Measurements from ENCODE around the gene KRT23. TPM values are rescaled to one million over a fixed set of nuclear protein-coding genes. Genes with fewer than 3 reads are reported as not detected.

Gene KRT23
- polyA plus RNA-seq, 1 donor from 2014 or later: 0.37 TPM

- Histone ChIP-seq H4K20me1 (ENCODE audit: insufficient read depth) (no peaks in the 10 kb centered on the region), H3K79me2 (replicated peaks; ENCODE audit: insufficient read depth, low read length) (no peaks in the 10 kb centered on the region), H3K9me2 (ENCODE audit: insufficient read depth, low read length) (no peaks in the 10 kb centered on the region), H3K9me3 (ENCODE audit: low read length) (no peaks in the 10 kb centered on the region), H3K27me3 (ENCODE audit: insufficient read depth, low read depth, low read length) (no peaks in the 10 kb centered on the region), H3K36me3 (ENCODE audit: insufficient read depth, low read length) (no peaks in the 10 kb centered on the region), H3K4me3 (ENCODE audit: low read length) (no peak overlapping the region), H3K4me2 (ENCODE audit: low read length) (no peak overlapping the region), H3F3A (ENCODE audit: insufficient read depth, low read length, poor library complexity, severe bottlenecking) (no peaks in the 10 kb centered on the region), H2AFZ (ENCODE audit: low read depth, low read length) (no peak overlapping the region), H3K27ac (ENCODE audit: low read length) (no peak overlapping the region), H3K9ac (ENCODE audit: low read length) (no peak overlapping the region)
- TF ChIP-seq EP300 (conservative IDR thresholded peaks at IDR 0.05; ENCODE audit: poor library complexity, severe bottlenecking): no peak
- no peak for TF ChIP-seq POLR2AphosphoS5 (IDR thresholded peaks at IDR 0.05)
- TF ChIP-seq REST (IDR thresholded peaks at IDR 0.05; ENCODE audit: borderline replicate concordance): no peak
- TF ChIP-seq SMC3 (conservative IDR thresholded peaks at IDR 0.05; ENCODE audit: poor library complexity): no peak
- TF ChIP-seq TAF1 (IDR thresholded peaks at IDR 0.05; ENCODE audit: low read depth): no peak
- no peak for TF ChIP-seq EZH2 (IDR thresholded peaks at IDR 0.05; ENCODE audit: borderline replicate concordance, insufficient read depth, low read length, poor library complexity, severe bottlenecking)
- no peak for TF ChIP-seq CTCF (IDR thresholded peaks at IDR 0.05; ENCODE audit: poor library complexity, severe bottlenecking)
- no peak for TF ChIP-seq RAD21 (conservative IDR thresholded peaks at IDR 0.05)
- TF ChIP-seq MXI1 (conservative IDR thresholded peaks at IDR 0.05; ENCODE audit: poor library complexity, severe bottlenecking): no peak
These were observed 14.7 kb upstream of the KRT23 start for GRCh38 chr17:40952154-40952553.

DNA sequence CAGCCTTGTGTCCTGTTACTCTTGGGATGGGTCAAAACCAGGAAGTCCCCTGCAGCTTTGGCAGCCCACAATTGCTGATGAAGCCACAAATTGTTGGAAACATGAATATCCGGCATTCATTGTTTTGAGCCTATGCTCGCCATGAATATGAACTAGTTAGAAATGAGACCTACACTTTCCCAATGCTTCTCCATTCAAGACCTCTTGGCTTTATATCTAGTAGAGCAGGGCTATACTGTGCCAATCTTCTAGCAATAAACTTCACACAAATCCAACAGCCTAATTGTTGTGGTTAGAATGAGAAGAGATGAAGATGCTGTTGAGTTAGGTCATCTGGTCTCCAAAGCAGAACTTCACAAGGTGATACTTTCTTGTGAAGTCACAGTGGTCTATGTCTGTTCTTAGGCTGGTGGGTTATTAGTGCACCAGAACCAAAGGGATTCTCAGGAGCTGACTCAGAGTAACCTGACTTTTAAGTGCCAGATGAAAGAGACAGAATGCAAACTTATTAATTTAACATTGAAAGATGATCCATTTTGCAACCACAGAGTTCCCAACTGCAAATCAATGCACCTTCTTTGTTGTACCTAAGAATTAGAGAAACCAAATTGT lies 13.7 kb upstream of the KRT23 start:
- H3K9ac ChIP-seq (ENCODE audit: low read length): no peak overlapping the region
- H4K20me1 ChIP-seq (ENCODE audit: insufficient read depth): no peaks in the 10 kb centered on the region
- H3K27ac ChIP-seq (ENCODE audit: low read length): no peak overlapping the region
- H3K27me3 ChIP-seq (ENCODE audit: insufficient read depth, low read depth, low read length): no peaks in the 10 kb centered on the region
- H3F3A ChIP-seq (ENCODE audit: insufficient read depth, low read length, poor library complexity, severe bottlenecking): no peaks in the 10 kb centered on the region
- H3K9me2 ChIP-seq (ENCODE audit: insufficient read depth, low read length): no peaks in the 10 kb centered on the region
- no peak overlapping the region for H2AFZ ChIP-seq (ENCODE audit: low read depth, low read length)
- no peak for TF ChIP-seq SMC3 (conservative IDR thresholded peaks at IDR 0.05; ENCODE audit: poor library complexity)
- TF ChIP-seq MXI1 (conservative IDR thresholded peaks at IDR 0.05; ENCODE audit: poor library complexity, severe bottlenecking): no peak
- TF ChIP-seq REST (IDR thresholded peaks at IDR 0.05; ENCODE audit: borderline replicate concordance): no peak
- no peak for TF ChIP-seq CTCF (IDR thresholded peaks at IDR 0.05; ENCODE audit: poor library complexity, severe bottlenecking)
- no peak for TF ChIP-seq EP300 (conservative IDR thresholded peaks at IDR 0.05; ENCODE audit: poor library complexity, severe bottlenecking)
- TF ChIP-seq RAD21 (conservative IDR thresholded peaks at IDR 0.05): no peak
- no peak for TF ChIP-seq TAF1 (IDR thresholded peaks at IDR 0.05; ENCODE audit: low read depth)
- TF ChIP-seq POLR2AphosphoS5 (IDR thresholded peaks at IDR 0.05): no peak
- TF ChIP-seq EZH2 (IDR thresholded peaks at IDR 0.05; ENCODE audit: borderline replicate concordance, insufficient read depth, low read length, poor library complexity, severe bottlenecking): no peak
- no peak overlapping the region for H3K4me3 ChIP-seq (ENCODE audit: low read length)
- no peaks in the 10 kb centered on the region for H3K36me3 ChIP-seq (ENCODE audit: insufficient read depth, low read length)
- no peaks in the 10 kb centered on the region for H3K79me2 ChIP-seq (replicated peaks; ENCODE audit: insufficient read depth, low read length)
- H3K9me3 ChIP-seq (ENCODE audit: low read length): no peaks in the 10 kb centered on the region
- H3K4me2 ChIP-seq (ENCODE audit: low read length): no peak overlapping the region

Measured in neural cell (in vitro differentiated cells).